ENCODE measurements around the gene DNAJB8. TPM values are rescaled to one million over a fixed set of nuclear protein-coding genes. Genes with fewer than 3 reads are reported as not detected.

DNAJB8 gene
- polyA plus RNA-seq: not detected in 2 replicates

GRCh38 chr3:128466840-128467541 is at the start of gene DNAJB8:
TSS of gene DNAJB8 (minus strand) at chr3:128466890. CDS start at chr3:128463245, 3,645 bp downstream.

GRCh38 chr3:128492671-128493569 is 26.2 kb upstream of the DNAJB8 start, which contains the start of gene GATA2:
TSS of gene GATA2 (minus strand) at chr3:128493201. CDS start at chr3:128487031, 6,170 bp downstream.

Other genes starting within 250 kb of the DNAJB8 start
- gene GATA2, start 26.3 kb upstream of the DNAJB8 start, polyA plus RNA-seq: not detected in 2 replicates
- gene RPN1, start 183.9 kb upstream of the DNAJB8 start, polyA plus RNA-seq: 34.4 and 41.4 TPM in 2 replicates